NCI-H146 treated with DMSO at 0.1 percent for 48 hours (cell line): Measurements from ENCODE around the gene RPS2.
"Not testable (repeated sequence)": the region's sequence is repeated elsewhere in the genome, so short reads cannot be mapped to it uniquely, and the experiment has no call there.

Experiments used
- DNase-seq: peaks from one replicate; lab custom pipeline; 2025; ENCODE audit not compliant: unreplicated experiment; lab: John Stamatoyannopoulos, UW

Gene RPS2

GRCh38 chr16:1920727-1921171, 43.9 kb downstream of the RPS2 start:
- DNase-seq: peak; percentile 29

DNA sequence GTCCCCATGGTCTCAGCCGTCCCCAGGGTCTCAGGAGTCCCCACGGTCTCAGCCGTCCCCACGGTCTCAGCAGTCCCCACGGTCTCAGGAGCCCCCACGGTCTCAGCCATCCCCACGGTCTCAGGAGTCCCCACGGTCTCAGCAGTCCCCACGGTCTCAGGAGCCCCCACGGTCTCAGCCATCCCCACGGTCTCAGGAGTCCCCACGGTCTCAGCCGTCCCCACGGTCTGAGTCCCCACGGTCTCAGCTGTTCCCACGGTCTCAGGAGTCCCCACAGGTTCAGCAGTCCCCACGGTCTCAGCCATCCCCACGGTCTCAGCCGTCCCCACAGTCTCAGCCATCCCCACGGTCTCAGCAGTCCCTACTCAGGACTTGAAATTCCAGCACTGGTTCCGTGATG, 44.5 kb downstream of the RPS2 start:
- DNase-seq: not testable (repeated sequence)

DNA sequence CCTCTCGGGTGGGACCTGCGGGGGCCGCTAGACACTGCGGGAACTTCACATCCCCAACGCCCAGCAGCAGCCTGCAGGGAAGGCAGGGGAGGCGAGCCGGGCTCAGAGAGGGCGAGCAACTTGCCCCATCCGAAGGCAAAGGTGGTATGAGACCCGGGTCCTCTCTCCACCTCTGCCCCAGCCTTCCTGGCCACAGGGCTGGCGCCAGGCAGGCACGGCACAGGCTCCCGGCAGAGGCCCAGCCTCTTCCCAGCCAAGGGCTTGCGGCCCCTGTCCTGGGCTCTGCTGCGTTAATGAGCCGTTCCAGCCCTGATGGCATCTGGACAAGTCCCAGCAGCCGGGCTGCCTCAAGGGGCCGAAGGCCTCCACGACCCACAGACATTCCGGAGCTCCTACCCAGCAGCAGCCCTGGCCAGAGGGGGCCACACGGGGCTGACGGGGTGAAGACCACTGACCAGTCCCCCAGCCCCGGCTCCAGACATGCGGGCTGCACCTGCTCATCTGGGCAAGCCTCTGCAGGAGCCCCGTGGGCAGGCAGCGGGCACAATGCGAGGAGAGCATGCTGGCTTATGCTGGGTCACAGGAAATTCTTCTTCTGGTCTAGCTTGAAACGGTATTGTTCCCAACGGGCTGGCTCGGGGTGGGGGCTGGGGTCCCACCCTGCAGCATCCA, 45.2 kb downstream of the RPS2 start:
- DNase-seq: no peak

- DNase-seq: no peak
Measured at GRCh38 chr16:1918351-1919326, 46.0 kb downstream of the RPS2 start, which contains the start of gene HS3ST6. TSS of gene HS3ST6 (minus strand) at chr16:1918415. CDS start at chr16:1918323, 92 bp downstream.

- DNase-seq: no peak
Measured at GRCh38 chr16:1917665-1918350, 46.8 kb downstream of the RPS2 start.

GRCh38 chr16:1917056-1917664, 47.5 kb downstream of the RPS2 start:
- DNase-seq: no peak

DNA sequence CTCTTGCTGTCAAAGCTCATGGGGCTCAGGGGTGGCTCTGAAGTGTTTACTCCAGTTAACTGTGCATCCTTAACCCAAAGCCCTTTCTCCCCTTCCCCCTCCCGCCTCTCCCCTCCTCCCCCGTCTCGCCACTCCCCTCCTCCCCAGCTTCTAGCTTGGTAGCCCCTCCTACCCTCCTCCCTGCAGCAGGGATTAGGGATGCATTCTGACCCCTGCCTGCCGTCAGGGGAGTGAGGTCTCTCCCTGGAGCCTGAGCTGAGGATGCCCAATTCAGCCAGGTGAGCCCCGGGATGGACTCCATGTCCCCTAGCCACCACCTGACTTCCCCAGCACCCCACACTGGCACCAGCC, 48.0 kb downstream of the RPS2 start:
- DNase-seq: no peak

- no peak for DNase-seq
Measured at GRCh38 chr16:1915732-1916639, 48.6 kb downstream of the RPS2 start.

DNA sequence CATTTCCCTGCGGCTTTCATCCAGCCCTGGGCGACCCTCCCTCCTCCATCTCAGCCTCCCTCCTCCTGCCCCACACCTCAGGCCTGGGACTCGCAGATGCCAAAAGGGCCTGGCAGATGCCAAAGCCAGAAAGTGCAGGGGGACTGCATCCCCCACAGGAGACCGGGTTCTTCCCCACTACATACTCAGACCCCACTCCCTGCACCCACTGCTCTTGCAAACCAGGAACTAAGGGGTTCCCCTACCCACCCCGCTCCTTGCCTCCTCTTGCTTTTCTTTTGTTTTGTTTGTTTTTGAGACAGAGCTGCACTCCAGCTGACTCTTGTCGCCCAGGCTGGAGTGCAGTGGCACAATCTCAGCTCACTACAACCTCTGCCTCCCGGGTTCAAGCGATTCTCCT, 49.6 kb downstream of the RPS2 start:
- DNase-seq: no peak

DNA sequence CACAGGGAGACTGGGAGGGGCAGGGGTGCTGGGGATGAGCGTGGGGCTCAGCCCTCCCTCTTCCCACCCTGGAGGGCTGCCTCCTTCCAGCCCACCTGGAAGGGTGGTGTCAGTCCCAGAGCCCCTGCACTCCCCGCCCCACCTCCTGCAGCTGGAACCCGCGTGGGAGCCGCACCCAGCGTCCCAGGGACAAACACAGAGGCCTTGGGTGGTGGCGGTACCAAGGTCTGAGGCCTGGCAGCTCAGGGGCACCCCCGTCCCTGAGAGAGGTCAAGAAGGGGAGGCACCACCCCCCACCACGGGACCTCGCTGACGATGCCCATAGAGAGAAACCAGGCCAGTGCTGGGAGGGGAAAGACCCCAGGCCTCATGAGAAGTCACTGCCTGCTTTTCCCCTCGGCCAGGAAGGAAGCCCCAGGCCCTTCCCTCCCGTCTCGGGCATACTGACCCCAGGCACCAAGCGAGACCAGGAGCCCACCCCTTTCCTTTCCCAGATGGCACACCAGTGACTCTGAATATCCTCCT, 50.5 kb downstream of the RPS2 start:
- DNase-seq: no peak

DNA sequence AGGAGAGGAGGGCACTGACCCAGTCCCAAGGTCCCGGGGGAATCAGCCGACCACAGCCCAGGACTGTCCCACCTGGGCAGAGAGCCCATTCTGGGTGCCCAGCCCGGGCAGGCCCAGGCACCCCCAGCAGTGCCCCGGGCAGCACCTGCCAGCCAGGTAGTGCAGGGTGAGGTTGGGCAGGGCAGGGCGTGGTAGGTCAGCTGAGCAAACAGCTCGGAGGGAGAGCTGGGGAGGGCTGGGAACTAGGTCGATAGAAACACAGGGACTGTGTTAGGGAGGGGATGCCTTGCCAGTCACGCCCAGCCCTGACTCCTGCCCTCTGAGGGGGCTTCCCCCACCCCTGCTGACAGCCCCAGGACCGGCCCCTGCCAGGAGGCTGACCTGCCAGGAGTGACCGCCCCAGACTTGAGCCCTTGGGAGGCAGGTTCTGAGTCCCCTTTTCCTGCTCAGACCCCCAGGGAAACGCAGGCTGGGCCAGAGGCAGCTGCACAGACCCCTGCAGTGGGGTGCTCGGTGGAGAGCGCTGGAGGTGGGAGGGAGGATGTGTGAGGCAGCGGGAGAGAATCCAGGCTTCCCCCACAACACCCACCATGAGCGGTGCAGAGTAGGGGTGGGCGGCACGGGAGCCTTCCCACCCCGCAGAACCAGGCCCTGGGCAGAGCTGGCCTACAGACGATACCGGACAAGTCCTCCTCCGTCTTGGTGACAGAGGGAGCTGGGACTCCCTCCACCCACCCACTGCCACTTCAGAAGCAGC, 51.1 kb downstream of the RPS2 start:
- DNase-seq: peak; percentile 91

GRCh38 chr16:1912215-1912543, 52.4 kb downstream of the RPS2 start:
- DNase-seq: no peak
